GM19452 (cell line): ENCODE data around the gene NAAA.
"Not testable (repeated sequence)": the region's sequence is repeated elsewhere in the genome, so short reads cannot be mapped to it uniquely, and the experiment has no call there.

Source experiments
- ATAC-seq: cut with Tn5 transposase; IDR thresholded peaks from one replicate; pipeline ENCODE4 v1.9.1; 2021; ENCODE audit not compliant: unreplicated experiment

Gene NAAA

GRCh38 chr4:75940692-75941253 lies at the start of gene NAAA:
Gene NAAA (minus strand): TSS chr4:75941013. CDS start chr4:75940949, 64 bp downstream.
- ATAC-seq, result peak; percentile 59

DNA sequence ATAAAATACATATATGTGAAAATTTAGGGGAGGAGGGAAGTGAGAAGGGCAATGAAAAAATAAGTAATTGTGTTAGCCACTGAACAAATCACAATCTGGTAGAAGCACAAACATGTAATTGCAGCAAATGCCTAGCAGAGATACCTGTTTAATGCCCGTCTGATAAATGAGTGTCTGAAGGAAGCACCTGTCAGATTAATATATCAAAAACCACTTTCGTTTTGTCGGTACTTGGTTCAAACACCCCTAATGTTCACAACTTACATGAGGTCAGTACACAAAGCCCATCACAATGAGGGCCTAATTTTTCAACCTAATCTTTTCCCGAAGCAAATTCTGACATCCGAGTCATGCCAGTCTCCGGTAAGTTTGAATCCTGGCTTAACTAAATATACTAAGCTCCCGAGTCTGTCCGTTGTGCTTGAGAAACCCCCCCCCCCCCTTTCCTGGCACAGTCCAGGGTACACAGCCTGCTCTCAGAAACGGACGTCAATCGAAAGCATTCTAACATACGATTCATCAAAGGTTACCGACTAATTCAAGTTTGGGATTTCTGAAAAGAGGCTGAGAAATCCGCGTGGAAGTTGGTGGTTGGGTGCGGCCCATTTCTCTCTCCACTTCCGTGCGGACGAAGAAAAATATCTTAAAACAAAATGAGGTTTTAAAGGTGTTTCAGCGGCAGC lies 49.2 kb upstream of the NAAA start:
- ATAC-seq, result no peak

DNA sequence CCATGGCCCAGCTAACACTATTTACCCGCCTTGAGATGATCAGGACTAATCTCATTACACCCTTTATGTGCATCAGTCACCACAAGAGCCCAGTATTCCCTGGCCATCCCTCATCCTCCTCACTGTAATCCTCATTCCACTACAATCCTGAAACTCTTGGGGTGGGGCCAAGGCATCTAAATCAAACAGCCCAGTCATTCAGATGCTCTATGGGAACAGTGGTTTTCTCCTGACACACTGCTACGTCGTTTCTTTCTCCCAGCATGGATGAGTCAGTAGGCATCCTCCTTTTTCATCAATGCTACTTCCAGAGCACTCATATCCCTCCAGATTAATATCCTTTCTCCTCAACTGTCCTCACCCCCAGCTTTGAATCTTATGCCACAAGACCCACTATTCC lies 44.3 kb upstream of the NAAA start:
- ATAC-seq, result no peak

DNA sequence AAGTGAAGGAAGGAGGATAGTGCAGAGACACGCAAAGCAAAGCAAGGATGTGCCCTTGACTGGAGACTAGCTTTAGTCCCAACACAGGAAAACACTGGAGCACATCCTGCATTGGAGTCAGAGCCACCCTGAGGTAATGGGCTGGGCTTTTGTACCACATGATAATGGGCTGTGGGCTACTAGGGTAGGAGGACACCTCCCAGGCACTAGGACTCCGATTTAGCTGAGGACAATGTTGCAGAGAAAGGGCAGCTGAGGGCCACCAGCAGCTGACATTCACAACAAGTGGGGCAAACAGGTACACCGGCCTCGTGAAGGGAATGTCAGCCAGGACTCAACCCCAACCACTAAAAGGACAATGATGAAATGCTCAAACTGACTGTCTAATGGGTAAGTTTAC lies 39.8 kb upstream of the NAAA start:
- no peak for ATAC-seq

GRCh38 chr4:75976177-75976576 lies 35.4 kb upstream of the NAAA start:
- ATAC-seq, result no peak

DNA sequence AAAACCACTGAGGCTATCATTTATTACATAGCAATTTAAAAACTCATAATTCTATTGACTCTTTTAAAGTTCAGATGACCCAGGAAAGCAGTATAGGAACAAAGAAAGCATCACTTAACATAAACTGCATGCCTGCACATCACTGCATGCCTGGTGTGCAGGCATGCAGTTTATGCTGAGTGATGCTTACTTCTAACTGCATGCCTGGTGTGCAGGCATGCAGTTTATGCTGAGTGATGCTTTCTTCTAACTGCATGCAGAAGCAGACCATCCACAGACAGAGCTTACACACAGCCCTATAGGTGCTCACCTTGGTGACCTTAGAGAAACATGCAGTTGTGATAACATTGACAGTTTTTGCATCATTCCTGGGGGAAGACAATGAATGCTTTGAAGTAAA lies 33.0 kb upstream of the NAAA start:
- no peak for ATAC-seq

GRCh38 chr4:75968084-75968483 lies 27.3 kb upstream of the NAAA start:
- no peak for ATAC-seq

DNA sequence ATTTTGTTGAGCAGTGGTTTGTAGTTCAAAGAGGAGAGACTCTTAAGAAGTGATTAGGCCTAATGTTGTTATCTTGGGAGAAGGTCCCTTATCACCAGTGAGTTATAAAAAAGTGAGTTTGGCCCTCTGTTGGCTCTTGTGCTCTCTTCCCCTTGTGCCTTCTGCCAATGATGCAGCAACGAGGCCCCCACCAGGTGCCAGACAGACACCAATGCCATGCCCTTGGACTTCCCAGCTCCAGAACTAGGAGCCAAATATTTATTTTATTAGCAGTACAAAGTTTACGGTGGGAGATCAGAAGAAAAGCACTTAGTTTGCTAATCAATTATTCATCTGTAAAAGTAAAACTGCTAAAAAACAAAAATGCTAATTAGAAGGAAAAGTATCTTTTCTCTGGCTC lies 22.7 kb upstream of the NAAA start:
- ATAC-seq, result no peak

DNA sequence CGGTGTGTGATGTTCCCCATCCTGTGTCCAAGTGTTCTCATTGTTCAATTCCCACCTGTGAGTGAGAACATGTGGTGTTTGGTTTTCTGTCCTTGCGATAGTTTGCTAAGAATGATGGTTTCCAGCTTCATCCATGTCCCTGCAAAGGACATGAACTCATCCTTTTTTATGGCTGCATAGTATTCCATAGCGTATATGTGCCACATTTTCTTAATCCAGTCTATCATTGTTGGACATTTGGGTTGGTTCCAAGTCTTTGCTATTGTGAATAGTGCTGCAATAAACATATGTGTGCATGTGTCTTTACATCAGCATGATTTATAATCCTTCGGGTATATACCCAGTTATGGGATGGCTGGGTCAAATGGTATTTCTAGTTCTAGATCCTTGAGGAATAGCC lies 21.3 kb upstream of the NAAA start:
- not testable (repeated sequence) for ATAC-seq

DNA sequence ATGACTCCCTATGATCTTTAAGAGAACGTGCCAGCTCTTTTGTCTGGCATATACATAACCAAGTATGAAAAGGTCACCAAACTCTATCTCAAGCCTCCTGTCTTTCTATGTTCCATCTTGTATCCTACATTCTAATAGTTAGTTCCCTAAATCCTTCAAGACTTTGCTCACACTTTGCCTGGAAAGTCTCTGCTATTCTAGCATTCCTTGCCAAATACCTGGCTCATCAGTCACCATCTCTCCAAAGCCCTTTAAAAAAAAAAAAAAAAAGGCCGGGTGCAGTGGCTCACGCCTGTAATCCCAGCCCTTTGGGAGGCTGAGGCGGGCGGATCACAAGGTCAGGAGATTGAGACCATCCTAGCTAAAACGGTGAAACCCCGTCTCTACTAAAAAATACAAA lies 17.7 kb upstream of the NAAA start:
- ATAC-seq, result not testable (repeated sequence)

DNA sequence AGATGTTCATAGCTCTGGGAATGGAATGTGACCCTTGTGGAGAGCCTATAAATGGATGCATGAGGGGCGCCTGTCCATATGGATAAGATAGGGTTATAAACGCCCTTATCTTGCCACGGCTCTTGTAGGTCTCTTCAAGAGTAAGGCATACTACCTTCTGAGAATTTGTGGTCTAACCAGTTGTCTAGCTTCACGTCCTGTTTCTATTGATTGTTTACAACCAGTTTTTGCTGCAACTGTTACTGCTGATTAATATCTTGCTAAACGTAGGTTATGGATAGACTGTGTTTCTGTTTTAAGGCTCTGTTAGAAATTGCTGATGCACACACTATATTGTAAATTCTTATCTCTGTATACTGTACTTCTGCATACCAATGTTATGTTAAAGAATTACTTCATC lies 14.0 kb upstream of the NAAA start:
- not testable (repeated sequence) for ATAC-seq

DNA sequence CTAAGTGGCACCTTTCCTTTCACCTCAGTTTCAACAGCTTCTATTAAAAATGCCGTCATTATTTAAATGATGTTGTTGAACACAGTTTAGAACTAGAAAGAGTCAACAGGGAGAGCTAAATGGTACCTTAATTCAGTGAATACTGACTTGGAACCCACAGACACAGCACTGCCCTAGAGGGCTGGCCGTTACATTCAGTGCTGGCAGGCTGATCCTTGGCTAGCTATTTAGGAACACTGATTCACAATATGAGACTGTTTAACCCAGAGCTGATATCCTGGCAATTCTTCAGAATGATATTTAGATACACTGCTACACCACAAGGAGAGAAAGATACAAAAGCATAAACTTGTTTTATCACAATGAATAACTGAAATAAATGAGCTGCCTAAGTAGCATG lies 12.7 kb upstream of the NAAA start:
- ATAC-seq, result no peak

DNA sequence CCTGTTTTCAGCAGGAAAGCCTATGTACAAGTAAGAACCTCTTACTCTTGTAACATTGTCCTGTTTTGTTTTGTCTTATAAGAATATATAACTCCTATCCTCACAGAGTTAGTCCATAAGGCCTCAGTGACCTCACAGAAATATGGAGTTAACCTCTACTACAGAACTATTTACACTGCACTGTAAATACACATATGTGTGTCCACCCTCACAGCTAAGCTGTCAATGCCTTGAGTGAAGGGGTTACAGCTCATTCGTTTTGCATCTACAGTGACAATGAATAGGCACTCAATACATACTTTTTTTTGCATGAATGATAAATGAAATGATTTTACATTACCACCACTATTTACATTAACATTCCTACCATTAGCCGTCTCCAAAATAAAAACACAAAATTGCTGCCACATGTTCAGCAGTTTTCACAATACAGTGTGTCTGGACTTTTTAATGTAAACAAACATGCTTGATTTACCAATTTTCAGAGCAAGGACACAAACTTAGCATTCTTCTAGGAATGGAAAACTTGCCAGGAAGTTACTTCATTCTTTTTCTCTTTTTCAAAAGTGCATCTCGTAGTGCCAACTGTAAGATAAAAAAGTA lies 9.5 kb upstream of the NAAA start:
- ATAC-seq, result no peak

GRCh38 chr4:75948822-75949444 lies 8.1 kb upstream of the NAAA start:
- peak; percentile 88 for ATAC-seq

GRCh38 chr4:75939890-75940691 lies 722 bp downstream of the NAAA start:
- peak; percentile 72 for ATAC-seq

- ATAC-seq, result no peak
Measured at GRCh38 chr4:75935628-75936027, 5.2 kb downstream of the NAAA start.

- ATAC-seq, result no peak
Measured at GRCh38 chr4:75930152-75930551, 10.7 kb downstream of the NAAA start.

DNA sequence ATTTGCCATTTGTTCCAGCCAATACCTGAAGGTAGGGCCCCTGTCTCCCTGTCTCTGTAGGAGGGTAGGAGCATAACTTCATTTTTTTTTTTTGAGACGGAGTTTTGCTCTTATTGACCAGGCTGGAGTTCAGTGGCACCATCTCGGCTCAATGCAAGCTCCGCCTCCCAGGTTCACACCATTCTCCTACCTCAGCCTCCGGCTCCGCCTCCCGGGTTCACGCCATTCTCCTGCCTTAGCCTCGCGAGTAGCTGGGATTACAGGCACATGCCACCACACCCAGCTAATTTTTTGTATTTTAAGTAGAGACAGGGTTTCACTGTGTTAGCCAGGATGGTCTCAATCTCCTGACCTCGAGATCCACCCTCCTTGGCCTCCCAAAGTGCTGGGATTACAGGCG lies 15.9 kb downstream of the NAAA start:
- not testable (repeated sequence) for ATAC-seq

DNA sequence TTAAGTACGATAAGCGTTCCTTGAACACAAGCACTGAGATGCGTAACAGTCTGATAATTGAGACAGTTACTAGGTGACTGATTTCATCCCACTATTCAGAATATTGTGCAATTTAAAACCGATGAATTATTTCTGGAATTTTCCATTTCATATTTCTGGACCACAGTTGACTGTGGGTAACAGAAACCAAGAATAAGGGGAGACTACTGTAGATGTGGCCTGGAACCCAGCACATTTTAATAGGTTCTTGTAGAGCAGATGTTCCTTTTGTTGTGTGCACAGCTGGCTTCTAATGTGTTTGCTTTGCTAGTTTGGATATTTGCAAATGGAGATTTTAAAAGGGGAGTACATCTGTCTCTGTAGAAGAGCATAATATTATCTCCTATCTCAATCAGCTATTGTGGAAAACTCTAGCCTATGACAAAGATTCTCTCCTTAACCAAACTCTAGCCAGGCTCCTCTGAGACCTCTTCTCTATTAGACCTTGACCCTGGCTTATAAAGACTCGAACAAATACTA lies 16.4 kb downstream of the NAAA start:
- no peak for ATAC-seq

GRCh38 chr4:75922588-75922987 lies 18.2 kb downstream of the NAAA start:
- no peak for ATAC-seq

GRCh38 chr4:75921910-75922309 lies 18.9 kb downstream of the NAAA start:
- no peak for ATAC-seq
